OCI-LY7 (cell line): ENCODE data around the gene PLCB1. TPM values are rescaled to one million over a fixed set of nuclear protein-coding genes. Genes with fewer than 3 reads are reported as not detected.

Source experiments
- BruUV-seq: library from RNA; stranded (reverse); fragments of 400-500 nt; replicated peaks from 2 replicates; lab custom pipeline; 2021; lab: Mats Ljungman, UMichigan
- CTCF ChIA-PET: fragments of 300-600 bp; sonication (Branson Sonifier 250); formaldehyde crosslinking; loops from one replicate; lab custom pipeline; 2022; ENCODE audit warnings: antibody characterized with exemption; ENCODE audit not compliant: unreplicated experiment; lab: Charles Lee
- POLR2A ChIA-PET: fragments of 300-600 bp; sonication (Branson Sonifier 250); formaldehyde crosslinking; loops from one replicate; lab custom pipeline; 2022; ENCODE audit warnings: antibody characterized with exemption; lab: Charles Lee
- DNase-seq: peaks from one replicate; pipeline ENCODE4 v3.0.0-alpha.2; 2015; ENCODE audit warnings: low spot score
- H2AFZ ChIP-seq: fragments of 200-600 bp; sonication (generic), shearing (Covaris generic); 2 replicates; pipeline ENCODE4 v1.6.1; 2014; ENCODE audit warnings: mild to moderate bottlenecking, antibody characterized with exemption, low read length, moderate library complexity
- H3K27ac ChIP-seq: fragments of 200-600 bp; sonication (generic); 2 replicates; pipeline ENCODE4 v1.5.1; 2014; ENCODE audit warnings: mixed run types, low read depth, mild to moderate bottlenecking, moderate library complexity, low read length, inconsistent platforms; ENCODE audit not compliant: poor library complexity, severe bottlenecking
- H3K36me3 ChIP-seq: fragments of 200-600 bp; sonication (generic); 2 replicates; pipeline ENCODE4 v1.6.1; 2014; ENCODE audit warnings: mild to moderate bottlenecking, antibody characterized with exemption, low read length, moderate library complexity, mixed read lengths; ENCODE audit not compliant: insufficient read depth
- H3K4me1 ChIP-seq: fragments of 200-600 bp; sonication (generic); 2 replicates; pipeline ENCODE4 v1.5.1; 2014; ENCODE audit warnings: mild to moderate bottlenecking, low read length; ENCODE audit not compliant: insufficient read depth, poor library complexity, severe bottlenecking
- H3K4me2 ChIP-seq: fragments of 200-600 bp; sonication (generic); 2 replicates; pipeline ENCODE4 v1.6.1; 2014; ENCODE audit warnings: mild to moderate bottlenecking, low read length
- H3K4me3 ChIP-seq: fragments of 200-600 bp; sonication (generic); 2 replicates; pipeline ENCODE4 v1.5.1; 2014; ENCODE audit warnings: mild to moderate bottlenecking, low read depth, low read length; ENCODE audit not compliant: poor library complexity, severe bottlenecking
- H3K79me2 ChIP-seq: fragments of 200-600 bp; sonication (generic); 2 replicates; pipeline ENCODE4 v1.6.1; 2016; ENCODE audit warnings: low read depth, mild to moderate bottlenecking, low read length, moderate library complexity, mixed read lengths; ENCODE audit not compliant: insufficient read depth
- H3K9me2 ChIP-seq: fragments of 200-600 bp; sonication (generic); 2 replicates; pipeline ENCODE4 v1.6.1; 2016; ENCODE audit warnings: mild to moderate bottlenecking, low read length, mixed read lengths; ENCODE audit not compliant: insufficient read depth
- H3K9me3 ChIP-seq: fragments of 200-600 bp; sonication (generic); 2 replicates; pipeline ENCODE4 v1.6.1; 2014; ENCODE audit warnings: mild to moderate bottlenecking, mixed run types, low read length, mixed read lengths
- H4K20me1 ChIP-seq: fragments of 200-600 bp; sonication (generic); 2 replicates; pipeline ENCODE4 v1.6.1; 2014; ENCODE audit warnings: mild to moderate bottlenecking, antibody characterized with exemption, low read length, moderate library complexity, mixed read lengths; ENCODE audit not compliant: insufficient read depth
- CTCF ChIP-seq: fragments of 200-600 bp; sonication (generic); conservative IDR thresholded peaks from 2 replicates; pipeline ENCODE4 v1.5.1; 2014; ENCODE audit warnings: mild to moderate bottlenecking, antibody characterized with exemption, low read length, moderate library complexity, mixed read lengths
- EZH2phosphoT487 ChIP-seq: fragments of 200-600 bp; sonication (generic); IDR thresholded peaks from 2 replicates; pipeline ENCODE4 v1.6.1; 2018; ENCODE audit warnings: low read depth, borderline replicate concordance, mild to moderate bottlenecking, mixed run types, antibody characterized with exemption, low read length, moderate library complexity, mixed read lengths
- intact Hi-C: fragments of 100-400 bp; cut with micrococcal nuclease; formaldehyde crosslinking; loops from one replicate; pipeline ENCODE4 v1.10.0; 2022; ENCODE audit not compliant: unreplicated experiment
- total RNA-seq, 2 experiments: library from RNA; depleted of rRNA in 1 of 2; stranded (reverse); fragments of >200 nt in 1 of 2; shearing (Covaris generic) in 1 of 2; gene quantifications; 2 replicates each; pipeline ENCODE4 v1.2.3, GENCODE V29; 2014 to 2022

The PLCB1 gene
- total RNA-seq, 2 experiments from 2014 or later: 14.6 to 30.5 TPM

- H3K4me3 ChIP-seq: no peak overlapping the region
- H3K4me2 ChIP-seq: no peak overlapping the region
- no TSS peak for BruUV-seq
- no peak overlapping the region for H2AFZ ChIP-seq
- DNase-seq: no peak
- no peaks in the 10 kb centered on the region for H4K20me1 ChIP-seq
- H3K36me3 ChIP-seq: no peaks in the 10 kb centered on the region
- POLR2A ChIA-PET: no interaction called here
- H3K79me2 ChIP-seq: no peaks in the 10 kb centered on the region
- TF ChIP-seq EZH2phosphoT487 (no peak), CTCF (no peak)
- intact Hi-C loops: no loop called here
- CTCF ChIA-PET: no interaction called here
- peaks cover 20% of the 10 kb centered on the region; the same call in 1 of the 2 replicates for H3K9me3 ChIP-seq
- no peaks in the 10 kb centered on the region for H3K9me2 ChIP-seq
- H3K27ac ChIP-seq: no peak overlapping the region
- H3K4me1 ChIP-seq: no peaks in the 10 kb centered on the region
Measured at GRCh38 chr20:8557711-8558110, 425.6 kb downstream of the PLCB1 start.

- DNase-seq: no peak
- H3K4me3 ChIP-seq: no peak overlapping the region
- no peaks in the 10 kb centered on the region for H3K4me1 ChIP-seq
- TF ChIP-seq EZH2phosphoT487 (no peak), CTCF (no peak)
- no peak overlapping the region for H2AFZ ChIP-seq
- H3K9me3 ChIP-seq: peaks cover 8% of the 10 kb centered on the region; the same call in 1 of the 2 replicates
- POLR2A ChIA-PET: interaction anchor here (0.6 to 0.8 kb wide), 2 partner anchors 20 to 678 kb away, joined by 3 read pairs; no protein-coding TSS in a partner anchor
- H3K9me2 ChIP-seq: no peaks in the 10 kb centered on the region
- no peaks in the 10 kb centered on the region for H3K79me2 ChIP-seq
- BruUV-seq: no TSS peak
- CTCF ChIA-PET: no interaction called here
- no peaks in the 10 kb centered on the region for H3K36me3 ChIP-seq
- intact Hi-C loops: loop anchor here (5.0 kb wide), 1 partner anchor 70 kb away; no protein-coding TSS in a partner anchor
- no peaks in the 10 kb centered on the region for H4K20me1 ChIP-seq
- no peak overlapping the region for H3K27ac ChIP-seq
- no peak overlapping the region for H3K4me2 ChIP-seq
Measured at GRCh38 chr20:8562356-8562755, 430.3 kb downstream of the PLCB1 start.

DNA sequence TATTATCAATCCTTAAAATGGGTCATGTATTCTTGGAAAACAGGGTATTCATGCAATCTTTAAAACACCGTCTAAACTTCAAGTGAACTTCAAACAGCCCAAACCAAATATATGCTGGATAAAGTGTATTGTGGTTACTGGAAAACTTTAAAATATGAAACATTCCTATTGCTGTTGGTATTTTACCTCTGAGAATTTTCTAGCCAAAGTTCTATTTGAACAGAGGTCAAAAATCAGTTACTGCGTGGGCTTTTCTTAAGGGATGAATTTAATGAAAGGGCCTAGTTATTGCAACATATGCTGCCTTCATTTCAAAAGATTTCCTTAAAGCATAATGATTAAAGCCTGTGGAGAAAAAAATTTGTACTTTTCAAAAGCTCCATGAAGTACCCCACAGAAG, 436.0 kb downstream of the PLCB1 start:
- no peaks in the 10 kb centered on the region for H3K79me2 ChIP-seq
- H3K27ac ChIP-seq: no peak overlapping the region
- TF ChIP-seq CTCF: no peak
- TF ChIP-seq EZH2phosphoT487: no peak
- CTCF ChIA-PET: no interaction called here
- no peak for DNase-seq
- no peaks in the 10 kb centered on the region for H4K20me1 ChIP-seq
- no peak overlapping the region for H3K4me3 ChIP-seq
- no peak overlapping the region for H2AFZ ChIP-seq
- H3K9me2 ChIP-seq: no peaks in the 10 kb centered on the region; the same call in 1 of the 2 replicates
- H3K4me2 ChIP-seq: no peak overlapping the region
- H3K4me1 ChIP-seq: no peaks in the 10 kb centered on the region
- intact Hi-C loops: no loop called here
- no TSS peak for BruUV-seq
- POLR2A ChIA-PET: interaction anchor here (1.2 kb wide), 1 partner anchor 9 kb away, joined by 5 read pairs; no protein-coding TSS in a partner anchor
- H3K9me3 ChIP-seq: no peaks in the 10 kb centered on the region
- H3K36me3 ChIP-seq: no peaks in the 10 kb centered on the region
